GM12878 (cell line): ENCODE measurements around the gene CLPTM1L.

Experiments
- EP300 ChIP-seq, 2 experiments: fragments of 150-350 bp in 1 of 2; IDR thresholded peaks; 2 replicates each; pipeline ENCODE4 v1.6.1; 2011 to 2012; ENCODE audit warnings: low read depth in 2 of 2, low read length in 2 of 2, borderline replicate concordance in 1 of 2, improper control_type of control experiment in 1 of 2, inconsistent platforms in 1 of 2; ENCODE audit not compliant: control insufficient read depth in 1 of 2
- EZH2 ChIP-seq: IDR thresholded peaks from 2 replicates; pipeline ENCODE4 v1.6.1; 2012; ENCODE audit warnings: low read depth, mild to moderate bottlenecking, control low read depth, inconsistent platforms, low read length, borderline replicate concordance; ENCODE audit not compliant: control insufficient read depth
- FOXK2 ChIP-seq: fragments of 450-650 bp; IDR thresholded peaks from 2 replicates; pipeline ENCODE4 v1.6.1; 2017; ENCODE audit warnings: mild to moderate bottlenecking, moderate library complexity
- JUND ChIP-seq: IDR thresholded peaks from 2 replicates; pipeline ENCODE4 v1.6.1; 2012; ENCODE audit warnings: low read depth, mild to moderate bottlenecking, low read length, improper control_type of control experiment, moderate library complexity
- MEF2B ChIP-seq: fragments of 450-650 bp; IDR thresholded peaks from 2 replicates; pipeline ENCODE4 v1.6.1; 2018; ENCODE audit warnings: mild to moderate bottlenecking, moderate library complexity; ENCODE audit not compliant: partially characterized antibody, poor library complexity, severe bottlenecking
- POLR2AphosphoS5 ChIP-seq: IDR thresholded peaks from 2 replicates; pipeline ENCODE4 v1.6.1; 2011; ENCODE audit warnings: mild to moderate bottlenecking, low read length, inconsistent platforms
- SIX5 ChIP-seq: IDR thresholded peaks from 2 replicates; pipeline ENCODE4 v1.6.1; 2011; ENCODE audit warnings: mild to moderate bottlenecking, low read depth, low read length, moderate library complexity; ENCODE audit not compliant: severe bottlenecking
- SMC3 ChIP-seq: IDR thresholded peaks from 2 replicates; pipeline ENCODE4 v1.6.1; 2011; ENCODE audit warnings: low read length, improper control_type of control experiment, borderline replicate concordance
- SUZ12 ChIP-seq: fragments of 200-600 bp; sonication (generic); IDR thresholded peaks from one replicate; pipeline ENCODE4 v1.6.1; 2018; ENCODE audit warnings: antibody characterized with exemption, mild to moderate bottlenecking; ENCODE audit not compliant: unreplicated experiment
- ZNF274 ChIP-seq: IDR thresholded peaks from one replicate; pipeline ENCODE4 v1.8.0; 2011; ENCODE audit not compliant: insufficient read length, insufficient read depth
- TF ChIP-seq, protein P1 (sequence below): IDR thresholded peaks from 2 replicates; pipeline ENCODE4 v1.6.1; 2012; ENCODE audit warnings: mild to moderate bottlenecking, low read depth, low read length
- TF ChIP-seq, protein P2 (sequence below): IDR thresholded peaks from 2 replicates; pipeline ENCODE4 v1.6.1; 2012; ENCODE audit warnings: low read depth, low read length, improper control_type of control experiment
- TF ChIP-seq, protein P3 (sequence below), 3 experiments: IDR thresholded peaks in 2 of 3; conservative IDR thresholded peaks in 1 of 3; 2 replicates each; pipeline ENCODE4 v1.5.1; 2011; ENCODE audit warnings: low read depth in 3 of 3, low read length in 3 of 3, mild to moderate bottlenecking in 3 of 3, control low read depth in 2 of 3, moderate library complexity in 2 of 3, inconsistent platforms in 1 of 3, mixed read lengths in 1 of 3; ENCODE audit not compliant: control insufficient read depth in 2 of 3, insufficient read depth in 1 of 3; ENCODE audit errors: extremely low read depth in 1 of 3
- TF ChIP-seq, protein P4 (sequence below): IDR thresholded peaks from 2 replicates; pipeline ENCODE4 v1.6.1; 2011; ENCODE audit warnings: low read depth, mild to moderate bottlenecking, low read length, moderate library complexity, borderline replicate concordance; ENCODE audit errors: extremely low read depth

DNA sequence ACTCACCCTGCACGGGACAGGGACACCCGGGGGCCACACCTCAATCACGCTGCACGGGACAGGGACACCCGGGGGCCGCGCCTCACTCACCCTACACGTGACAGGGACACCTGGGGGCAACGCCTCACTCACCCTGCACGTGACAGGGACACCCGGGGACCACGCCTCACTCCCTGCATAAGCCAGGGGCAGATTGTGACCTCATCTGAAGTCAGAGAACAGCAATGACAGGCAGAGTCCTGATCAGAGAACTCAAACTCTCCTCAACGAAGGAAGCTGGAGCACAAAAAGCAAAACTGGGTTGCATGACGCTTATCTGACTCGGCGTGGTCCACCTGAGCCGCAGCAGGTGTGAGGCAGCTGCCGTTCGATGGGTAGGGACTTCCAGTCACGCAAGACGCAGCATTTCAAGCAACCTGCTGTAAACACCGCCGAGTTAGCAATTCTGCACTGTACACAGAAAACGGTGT lies 53.3 kb downstream of the CLPTM1L start:
- TF ChIP-seq, protein P1, sequence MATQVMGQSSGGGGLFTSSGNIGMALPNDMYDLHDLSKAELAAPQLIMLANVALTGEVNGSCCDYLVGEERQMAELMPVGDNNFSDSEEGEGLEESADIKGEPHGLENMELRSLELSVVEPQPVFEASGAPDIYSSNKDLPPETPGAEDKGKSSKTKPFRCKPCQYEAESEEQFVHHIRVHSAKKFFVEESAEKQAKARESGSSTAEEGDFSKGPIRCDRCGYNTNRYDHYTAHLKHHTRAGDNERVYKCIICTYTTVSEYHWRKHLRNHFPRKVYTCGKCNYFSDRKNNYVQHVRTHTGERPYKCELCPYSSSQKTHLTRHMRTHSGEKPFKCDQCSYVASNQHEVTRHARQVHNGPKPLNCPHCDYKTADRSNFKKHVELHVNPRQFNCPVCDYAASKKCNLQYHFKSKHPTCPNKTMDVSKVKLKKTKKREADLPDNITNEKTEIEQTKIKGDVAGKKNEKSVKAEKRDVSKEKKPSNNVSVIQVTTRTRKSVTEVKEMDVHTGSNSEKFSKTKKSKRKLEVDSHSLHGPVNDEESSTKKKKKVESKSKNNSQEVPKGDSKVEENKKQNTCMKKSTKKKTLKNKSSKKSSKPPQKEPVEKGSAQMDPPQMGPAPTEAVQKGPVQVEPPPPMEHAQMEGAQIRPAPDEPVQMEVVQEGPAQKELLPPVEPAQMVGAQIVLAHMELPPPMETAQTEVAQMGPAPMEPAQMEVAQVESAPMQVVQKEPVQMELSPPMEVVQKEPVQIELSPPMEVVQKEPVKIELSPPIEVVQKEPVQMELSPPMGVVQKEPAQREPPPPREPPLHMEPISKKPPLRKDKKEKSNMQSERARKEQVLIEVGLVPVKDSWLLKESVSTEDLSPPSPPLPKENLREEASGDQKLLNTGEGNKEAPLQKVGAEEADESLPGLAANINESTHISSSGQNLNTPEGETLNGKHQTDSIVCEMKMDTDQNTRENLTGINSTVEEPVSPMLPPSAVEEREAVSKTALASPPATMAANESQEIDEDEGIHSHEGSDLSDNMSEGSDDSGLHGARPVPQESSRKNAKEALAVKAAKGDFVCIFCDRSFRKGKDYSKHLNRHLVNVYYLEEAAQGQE: no peak
- TF ChIP-seq ZNF274 (no peak), SIX5 (no peak), POLR2AphosphoS5 (no peak), JUND (no peak), MEF2B (no peak), EZH2 (no peak), SMC3 (no peak), EP300 (IDR thresholded peaks at IDR 0.05; ENCODE audit: borderline replicate concordance in 1 of 2, control insufficient read depth in 1 of 2, low read depth in 2 of 2, low read length in 2 of 2) (no peak), SUZ12 (no peak), FOXK2 (no peak)
- TF ChIP-seq, protein P2, sequence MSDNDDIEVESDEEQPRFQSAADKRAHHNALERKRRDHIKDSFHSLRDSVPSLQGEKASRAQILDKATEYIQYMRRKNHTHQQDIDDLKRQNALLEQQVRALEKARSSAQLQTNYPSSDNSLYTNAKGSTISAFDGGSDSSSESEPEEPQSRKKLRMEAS: no peak
- TF ChIP-seq, protein P3, sequence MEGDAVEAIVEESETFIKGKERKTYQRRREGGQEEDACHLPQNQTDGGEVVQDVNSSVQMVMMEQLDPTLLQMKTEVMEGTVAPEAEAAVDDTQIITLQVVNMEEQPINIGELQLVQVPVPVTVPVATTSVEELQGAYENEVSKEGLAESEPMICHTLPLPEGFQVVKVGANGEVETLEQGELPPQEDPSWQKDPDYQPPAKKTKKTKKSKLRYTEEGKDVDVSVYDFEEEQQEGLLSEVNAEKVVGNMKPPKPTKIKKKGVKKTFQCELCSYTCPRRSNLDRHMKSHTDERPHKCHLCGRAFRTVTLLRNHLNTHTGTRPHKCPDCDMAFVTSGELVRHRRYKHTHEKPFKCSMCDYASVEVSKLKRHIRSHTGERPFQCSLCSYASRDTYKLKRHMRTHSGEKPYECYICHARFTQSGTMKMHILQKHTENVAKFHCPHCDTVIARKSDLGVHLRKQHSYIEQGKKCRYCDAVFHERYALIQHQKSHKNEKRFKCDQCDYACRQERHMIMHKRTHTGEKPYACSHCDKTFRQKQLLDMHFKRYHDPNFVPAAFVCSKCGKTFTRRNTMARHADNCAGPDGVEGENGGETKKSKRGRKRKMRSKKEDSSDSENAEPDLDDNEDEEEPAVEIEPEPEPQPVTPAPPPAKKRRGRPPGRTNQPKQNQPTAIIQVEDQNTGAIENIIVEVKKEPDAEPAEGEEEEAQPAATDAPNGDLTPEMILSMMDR (IDR thresholded peaks at IDR 0.05 in 2 of 3, conservative IDR thresholded peaks at IDR 0.05 in 1 of 3; ENCODE audit: control insufficient read depth in 2 of 3, extremely low read depth in 1 of 3, insufficient read depth in 1 of 3, low read depth in 3 of 3, low read length in 3 of 3): no peak
- TF ChIP-seq, protein P4, sequence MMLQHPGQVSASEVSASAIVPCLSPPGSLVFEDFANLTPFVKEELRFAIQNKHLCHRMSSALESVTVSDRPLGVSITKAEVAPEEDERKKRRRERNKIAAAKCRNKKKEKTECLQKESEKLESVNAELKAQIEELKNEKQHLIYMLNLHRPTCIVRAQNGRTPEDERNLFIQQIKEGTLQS: no peak
